GM20000 (cell line): ENCODE measurements around the gene FAM170B.

ENCODE experiments used
- DNase-seq: peaks from one replicate; pipeline ENCODE4 v3.0.0; 2012; ENCODE audit warnings: low spot score
- TF ChIP-seq, protein P1 (sequence below): IDR thresholded peaks from 2 replicates; pipeline ENCODE4 v1.5.1; 2012; ENCODE audit warnings: mild to moderate bottlenecking, control low read depth; ENCODE audit errors: extremely low read depth, missing control alignments

FAM170B gene

DNA sequence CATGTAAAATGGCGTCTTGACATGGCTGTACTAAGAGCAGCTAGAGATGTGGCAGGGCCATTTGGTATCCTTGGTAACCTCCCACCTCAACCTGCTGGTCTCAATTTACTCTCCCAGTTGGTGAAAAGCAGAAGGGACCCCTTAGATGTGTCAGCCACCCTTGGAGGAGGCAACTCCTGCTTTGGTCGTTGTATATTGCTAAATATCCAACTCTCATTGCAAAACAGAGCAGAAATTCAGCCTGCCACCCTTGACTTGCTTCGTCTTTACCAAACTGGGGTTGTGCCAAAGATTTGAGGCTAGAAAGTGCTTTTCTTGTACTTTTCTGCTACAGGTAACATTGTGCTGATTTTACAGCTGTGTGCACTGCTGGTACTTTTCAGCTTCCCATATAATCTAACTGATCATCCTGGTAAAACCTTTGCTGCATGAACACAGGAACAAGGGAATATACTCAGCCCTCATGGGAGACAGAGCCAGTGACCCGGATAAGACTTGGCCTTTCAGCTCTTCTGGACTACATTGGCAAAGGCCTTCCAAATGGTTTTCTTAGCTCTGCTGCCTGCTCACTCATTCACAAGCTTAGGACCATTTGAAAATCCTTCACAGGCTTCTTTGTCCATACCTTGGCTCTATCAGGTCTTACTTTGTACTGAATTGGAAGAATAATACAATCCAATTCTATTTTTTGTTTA lies 16.3 kb downstream of the FAM170B start:
- no peak for DNase-seq

DNA sequence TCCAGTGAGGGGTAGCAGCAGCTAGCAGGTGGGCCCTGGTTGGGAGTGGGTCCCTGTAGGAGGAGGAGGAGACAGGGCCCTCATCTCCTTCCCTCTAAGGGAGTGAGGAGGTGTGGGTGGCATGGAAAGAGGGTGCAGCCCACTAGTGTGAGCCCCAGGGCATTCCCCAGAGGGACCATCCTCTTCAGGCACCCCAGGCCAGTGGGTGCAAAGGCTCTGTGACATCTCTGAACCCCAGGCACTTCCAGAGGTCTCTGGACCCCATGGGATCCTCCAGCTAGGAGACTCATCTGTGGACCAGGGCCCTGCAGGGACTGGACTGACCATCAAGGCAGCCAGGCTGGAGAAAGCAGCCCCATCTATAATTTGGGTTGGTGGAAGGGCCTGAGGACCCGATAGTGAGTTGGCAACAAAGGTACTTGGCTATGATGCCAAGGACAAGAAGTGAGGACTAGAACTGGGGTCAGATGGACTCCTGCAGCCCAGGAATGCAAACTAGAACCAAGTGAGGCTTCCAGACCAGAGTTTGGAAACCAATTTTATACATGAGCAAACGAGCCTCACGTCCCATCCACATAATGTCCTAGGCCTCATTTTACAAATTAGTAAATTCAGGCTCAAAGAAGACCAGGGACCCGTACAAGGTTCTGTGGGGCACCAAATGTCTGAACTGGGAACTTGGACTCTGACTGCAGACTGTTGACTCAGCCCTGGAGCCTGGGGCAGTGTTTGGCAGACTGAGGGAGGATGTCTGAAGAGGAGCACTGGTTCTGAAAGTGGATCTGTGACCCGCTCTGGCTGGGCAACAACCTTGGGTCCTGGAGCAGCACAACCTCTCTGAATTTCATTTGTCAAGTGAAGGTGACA lies 17.1 kb downstream of the FAM170B start:
- TF ChIP-seq, protein P1, sequence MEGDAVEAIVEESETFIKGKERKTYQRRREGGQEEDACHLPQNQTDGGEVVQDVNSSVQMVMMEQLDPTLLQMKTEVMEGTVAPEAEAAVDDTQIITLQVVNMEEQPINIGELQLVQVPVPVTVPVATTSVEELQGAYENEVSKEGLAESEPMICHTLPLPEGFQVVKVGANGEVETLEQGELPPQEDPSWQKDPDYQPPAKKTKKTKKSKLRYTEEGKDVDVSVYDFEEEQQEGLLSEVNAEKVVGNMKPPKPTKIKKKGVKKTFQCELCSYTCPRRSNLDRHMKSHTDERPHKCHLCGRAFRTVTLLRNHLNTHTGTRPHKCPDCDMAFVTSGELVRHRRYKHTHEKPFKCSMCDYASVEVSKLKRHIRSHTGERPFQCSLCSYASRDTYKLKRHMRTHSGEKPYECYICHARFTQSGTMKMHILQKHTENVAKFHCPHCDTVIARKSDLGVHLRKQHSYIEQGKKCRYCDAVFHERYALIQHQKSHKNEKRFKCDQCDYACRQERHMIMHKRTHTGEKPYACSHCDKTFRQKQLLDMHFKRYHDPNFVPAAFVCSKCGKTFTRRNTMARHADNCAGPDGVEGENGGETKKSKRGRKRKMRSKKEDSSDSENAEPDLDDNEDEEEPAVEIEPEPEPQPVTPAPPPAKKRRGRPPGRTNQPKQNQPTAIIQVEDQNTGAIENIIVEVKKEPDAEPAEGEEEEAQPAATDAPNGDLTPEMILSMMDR = no peak
- DNase-seq = no peak

More for the DNA sequence above, 16.3 kb downstream of the FAM170B start:
- TF ChIP-seq, protein P1 = no peak

GRCh38 chr10:49115796-49116508 lies 17.9 kb downstream of the FAM170B start:
- TF ChIP-seq, protein P1 = no peak
- no peak for DNase-seq

DNA sequence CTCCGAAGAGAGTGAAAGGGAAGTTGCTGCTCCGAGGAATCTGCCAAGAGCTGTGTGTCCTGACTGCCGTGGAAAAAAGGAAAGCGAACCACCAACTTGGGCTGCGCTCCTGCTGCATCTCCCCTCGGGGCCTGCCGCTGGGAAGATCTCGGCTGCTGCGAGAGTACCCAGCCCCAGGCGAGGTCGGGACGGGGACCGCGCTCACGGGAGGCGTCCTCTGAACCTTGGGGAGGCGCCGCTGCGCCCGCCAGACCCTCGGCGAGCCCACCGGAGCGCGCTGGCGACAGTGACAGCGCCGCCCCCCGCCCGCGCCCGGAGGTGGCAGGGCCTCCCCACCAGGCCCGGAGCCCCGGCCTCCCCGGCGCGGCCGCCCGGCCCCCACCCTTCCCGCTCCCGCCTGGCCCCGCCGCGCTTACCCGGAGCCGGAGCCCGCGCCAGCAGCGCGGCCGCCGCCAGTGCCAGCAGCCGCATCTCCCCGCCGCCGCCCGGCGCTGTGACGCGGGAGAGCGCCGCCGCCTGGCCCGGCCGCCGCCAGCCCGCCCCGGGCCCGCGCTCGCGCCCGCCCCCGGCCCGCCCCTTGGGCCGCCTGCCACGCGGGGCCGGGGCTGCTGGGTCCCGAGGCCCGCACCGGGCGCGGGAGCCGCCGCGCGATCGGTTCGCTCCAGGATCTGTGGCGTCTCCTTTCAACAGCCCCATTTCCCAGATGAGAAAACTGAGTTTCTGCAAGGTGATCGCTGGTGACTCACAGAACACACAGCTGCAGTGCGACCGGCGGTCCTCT lies 18.6 kb downstream of the FAM170B start, which contains the start of gene VSTM4:
VSTM4 (minus strand) TSS at position 508 of the 781 bp plus-strand sequence; CDS start at position 471, 37 bp downstream.
- TF ChIP-seq, protein P1 = no peak
- peak; percentile 71 for DNase-seq

- no peak for DNase-seq
- TF ChIP-seq, protein P1 = no peak
Measured at GRCh38 chr10:49114718-49115014, 19.2 kb downstream of the FAM170B start.

- no peak for DNase-seq
- TF ChIP-seq, protein P1 = no peak
Measured at GRCh38 chr10:49113741-49114141, 20.1 kb downstream of the FAM170B start.
